ENCODE data around the gene IGF2BP2. TPM values are rescaled to one million over a fixed set of nuclear protein-coding genes. Genes with fewer than 3 reads are reported as not detected.

The IGF2BP2 gene
- 10 to 100 TPM; 25.1 to 44.3 TPM for total RNA-seq

GRCh38 chr3:185825006-185825638 is at the start of gene IGF2BP2:
IGF2BP2 (minus strand) TSS chr3:185825042; CDS start chr3:185824960, 82 bp downstream.

Small RNA genes within 50 kb of the gene (small RNA-seq; reads per million reads assigned to genes)
- gene AC133473.1 (0 reads per million in 2 donors), gene MIR548AQ (0 reads per million in 2 donors)

Other genes with a start within 250 kb of the IGF2BP2 start
- gene SENP2, start 238.7 kb downstream of the IGF2BP2 start, total RNA-seq: 10 to 100 TPM; 18.6 to 26.0 TPM
- gene TRA2B, start 113.0 kb upstream of the IGF2BP2 start, total RNA-seq: 100 to 1,000 TPM; 115 to 261 TPM